GM12878 (cell line): ENCODE data around the gene PRCC. TPM values are rescaled to one million over a fixed set of nuclear protein-coding genes. Genes with fewer than 3 reads are reported as not detected.
A peak's percentile ranks its signal among the peaks of the same experiment; 100 is the strongest.

ENCODE experiments used
- GABPA ChIP-seq: IDR thresholded peaks from 2 replicates; pipeline ENCODE4 v1.6.1; 2014; ENCODE audit warnings: antibody characterized with exemption, low read depth, mild to moderate bottlenecking, inconsistent platforms
- IKZF1 ChIP-seq: fragments of 450-650 bp; conservative IDR thresholded peaks from 2 replicates; pipeline ENCODE4 v1.6.1; 2017; ENCODE audit warnings: antibody characterized with exemption, mild to moderate bottlenecking
- JUNB ChIP-seq: IDR thresholded peaks from 2 replicates; pipeline ENCODE4 v1.6.1; 2016; ENCODE audit warnings: antibody characterized with exemption, mild to moderate bottlenecking
- KLF5 ChIP-seq: fragments of 450-650 bp; IDR thresholded peaks from 2 replicates; pipeline ENCODE4 v1.6.1; 2014; ENCODE audit warnings: mild to moderate bottlenecking; ENCODE audit not compliant: partially characterized antibody
- MEF2A ChIP-seq: IDR thresholded peaks from 2 replicates; pipeline ENCODE4 v1.6.1; 2011; ENCODE audit warnings: low read depth, mild to moderate bottlenecking, low read length, moderate library complexity; ENCODE audit not compliant: insufficient read depth
- MTA2 ChIP-seq: fragments of 450-650 bp; IDR thresholded peaks from 2 replicates; pipeline ENCODE4 v1.6.1; 2016; ENCODE audit warnings: low read depth, mild to moderate bottlenecking, moderate library complexity
- NFXL1 ChIP-seq: fragments of 450-650 bp; IDR thresholded peaks from 2 replicates; pipeline ENCODE4 v1.6.1; 2017; ENCODE audit warnings: antibody characterized with exemption, mild to moderate bottlenecking, borderline replicate concordance
- NFYB ChIP-seq: IDR thresholded peaks from 2 replicates; pipeline ENCODE4 v1.6.1; 2011; ENCODE audit warnings: low read depth, mild to moderate bottlenecking, low read length, improper control_type of control experiment, moderate library complexity; ENCODE audit not compliant: insufficient read depth
- RBBP5 ChIP-seq: fragments of 200-600 bp; sonication (generic); conservative IDR thresholded peaks from 2 replicates; pipeline ENCODE4 v1.6.1; 2016
- SREBF2 ChIP-seq: IDR thresholded peaks from 2 replicates; pipeline ENCODE4 v1.6.1; 2012; ENCODE audit warnings: mild to moderate bottlenecking, low read length
- SUZ12 ChIP-seq: fragments of 200-600 bp; sonication (generic); IDR thresholded peaks from one replicate; pipeline ENCODE4 v1.6.1; 2018; ENCODE audit warnings: antibody characterized with exemption, mild to moderate bottlenecking; ENCODE audit not compliant: unreplicated experiment
- TBL1XR1 ChIP-seq: IDR thresholded peaks from 2 replicates; pipeline ENCODE4 v1.6.1; 2012; ENCODE audit warnings: low read depth, low read length, improper control_type of control experiment
- polyA plus RNA-seq, 11 experiments: library from polyadenylated mRNA; depleted of rRNA in 4 of 11; unstranded in 6 of 11; stranded (reverse) in 5 of 11; fragments of >200 nt; fragmentation: Nextera tagmentation in 4 of 11; fragmentation: Illumina TruSeq in 1 of 11; extraction: Ambion mirVana in 4 of 11; extraction: Trizol in 1 of 11; gene quantifications; 1 replicate in 1 of 11; 2 replicates in 10 of 11; pipeline versions ENCODE4 v1.2.1 to v1.2.3, GENCODE V29; 2011 to 2016; ENCODE audit warnings: inconsistent platforms in 2 of 11, missing spikeins in 2 of 11, low read depth in 1 of 11
- total RNA-seq, 4 experiments: library from RNA; depleted of rRNA in 3 of 4; stranded (reverse); fragments of >200 nt in 3 of 4; fragmentation: Illumina TruSeq in 1 of 4; extraction: Trizol in 1 of 4; gene quantifications; 2 replicates each; pipeline versions ENCODE4 v1.2.1 to v1.2.3, GENCODE V29; 2013 to 2021
- TF ChIP-seq, protein P1 (sequence below): IDR thresholded peaks from 2 replicates; pipeline ENCODE4 v1.6.1; 2012; ENCODE audit warnings: low read depth, low read length, improper control_type of control experiment
- TF ChIP-seq, protein P2 (sequence below): IDR thresholded peaks from 2 replicates; pipeline ENCODE4 v1.6.1; 2011; ENCODE audit warnings: borderline replicate concordance, low read depth, mild to moderate bottlenecking, moderate library complexity, mixed read lengths, low read length; ENCODE audit not compliant: insufficient read depth; ENCODE audit errors: extremely low read length
- TF ChIP-seq, protein P3 (sequence below): IDR thresholded peaks from 2 replicates; pipeline ENCODE4 v1.6.1; 2012; ENCODE audit warnings: low read length, inconsistent platforms

The PRCC gene
- total and polyA plus RNA-seq, 10 of the 15 experiments (the other 5 are each of a cell fraction or from before 2014, with no cell fraction given) = 23.8 to 132 (median 63.1) TPM

DNA sequence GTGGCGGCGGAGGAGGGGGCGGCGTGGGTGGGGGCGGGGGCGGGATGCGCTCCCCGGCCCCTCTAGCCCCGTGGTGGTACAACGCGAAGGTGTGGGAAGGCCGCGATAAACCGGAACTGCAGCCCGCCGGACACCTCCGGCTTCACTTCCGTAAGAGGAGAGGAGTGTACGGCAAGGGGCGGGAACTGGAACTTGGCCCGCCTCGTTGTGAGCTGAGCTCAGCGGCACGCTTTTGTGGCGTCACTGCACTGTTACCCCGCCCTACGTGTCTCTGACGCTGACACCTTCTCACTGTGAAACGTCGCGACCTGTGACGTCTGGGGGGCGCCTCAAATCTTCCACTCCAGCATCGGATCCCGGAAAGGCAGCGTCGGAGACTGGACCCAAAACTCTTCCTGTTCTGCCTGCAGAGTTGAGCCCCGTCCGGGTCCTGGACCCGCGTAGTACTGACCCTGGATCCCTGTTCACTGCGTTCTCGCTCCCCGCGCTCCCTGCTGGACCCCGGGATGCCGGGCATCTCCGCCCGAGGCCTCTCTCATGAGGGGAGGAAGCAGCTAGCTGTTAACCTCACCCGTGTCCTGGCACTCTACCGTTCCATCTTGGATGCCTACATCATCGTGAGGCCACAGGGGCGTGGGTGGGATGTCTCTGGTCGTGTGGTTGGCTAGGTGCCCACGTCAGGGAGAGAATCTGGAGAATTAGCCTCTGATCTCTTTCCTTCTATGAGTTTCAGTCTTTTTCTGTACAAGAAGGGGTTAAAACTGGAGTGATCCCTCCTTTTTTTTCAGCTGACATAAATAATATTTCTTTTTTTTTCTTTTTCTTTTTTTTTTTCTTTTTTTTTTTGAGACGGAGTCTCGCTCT, 38.5 kb upstream of the PRCC start, which contains the start of gene ISG20L2 (continued):
- TF ChIP-seq, protein P1, sequence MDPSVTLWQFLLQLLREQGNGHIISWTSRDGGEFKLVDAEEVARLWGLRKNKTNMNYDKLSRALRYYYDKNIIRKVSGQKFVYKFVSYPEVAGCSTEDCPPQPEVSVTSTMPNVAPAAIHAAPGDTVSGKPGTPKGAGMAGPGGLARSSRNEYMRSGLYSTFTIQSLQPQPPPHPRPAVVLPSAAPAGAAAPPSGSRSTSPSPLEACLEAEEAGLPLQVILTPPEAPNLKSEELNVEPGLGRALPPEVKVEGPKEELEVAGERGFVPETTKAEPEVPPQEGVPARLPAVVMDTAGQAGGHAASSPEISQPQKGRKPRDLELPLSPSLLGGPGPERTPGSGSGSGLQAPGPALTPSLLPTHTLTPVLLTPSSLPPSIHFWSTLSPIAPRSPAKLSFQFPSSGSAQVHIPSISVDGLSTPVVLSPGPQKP = peak; percentile 53
- TF ChIP-seq NFYB (0 out of 2 replicates have a peak, but pooled peaks have one; percentile 18), TBL1XR1 (no peak), SUZ12 (no peak), GABPA (peak; percentile 80; the same call in 1 of the 2 replicates), JUNB (no peak), RBBP5 (no peak), KLF5 (peak; percentile 70), SREBF2 (no peak), MEF2A (0 out of 2 replicates have a peak, but pooled peaks have one; percentile 15), IKZF1 (peak; percentile 60), MTA2 (peak; percentile 37; the same call in 1 of the 2 replicates), NFXL1 (no peak)
- TF ChIP-seq, protein P2, sequence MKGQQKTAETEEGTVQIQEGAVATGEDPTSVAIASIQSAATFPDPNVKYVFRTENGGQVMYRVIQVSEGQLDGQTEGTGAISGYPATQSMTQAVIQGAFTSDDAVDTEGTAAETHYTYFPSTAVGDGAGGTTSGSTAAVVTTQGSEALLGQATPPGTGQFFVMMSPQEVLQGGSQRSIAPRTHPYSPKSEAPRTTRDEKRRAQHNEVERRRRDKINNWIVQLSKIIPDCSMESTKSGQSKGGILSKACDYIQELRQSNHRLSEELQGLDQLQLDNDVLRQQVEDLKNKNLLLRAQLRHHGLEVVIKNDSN = no peak
- TF ChIP-seq, protein P3, sequence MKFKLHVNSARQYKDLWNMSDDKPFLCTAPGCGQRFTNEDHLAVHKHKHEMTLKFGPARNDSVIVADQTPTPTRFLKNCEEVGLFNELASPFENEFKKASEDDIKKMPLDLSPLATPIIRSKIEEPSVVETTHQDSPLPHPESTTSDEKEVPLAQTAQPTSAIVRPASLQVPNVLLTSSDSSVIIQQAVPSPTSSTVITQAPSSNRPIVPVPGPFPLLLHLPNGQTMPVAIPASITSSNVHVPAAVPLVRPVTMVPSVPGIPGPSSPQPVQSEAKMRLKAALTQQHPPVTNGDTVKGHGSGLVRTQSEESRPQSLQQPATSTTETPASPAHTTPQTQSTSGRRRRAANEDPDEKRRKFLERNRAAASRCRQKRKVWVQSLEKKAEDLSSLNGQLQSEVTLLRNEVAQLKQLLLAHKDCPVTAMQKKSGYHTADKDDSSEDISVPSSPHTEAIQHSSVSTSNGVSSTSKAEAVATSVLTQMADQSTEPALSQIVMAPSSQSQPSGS = no peak
- TF ChIP-seq, all 136 proteins: peak for 53
